GM13977 (cell line): ENCODE measurements around the gene GAL3ST3.
"Not testable (repeated sequence)": the region's sequence is repeated elsewhere in the genome, so short reads cannot be mapped to it uniquely, and the experiment has no call there.

ENCODE experiments used
- DNase-seq: peaks from one replicate; pipeline ENCODE4 v3.0.0; 2012; ENCODE audit warnings: low spot score
- in situ Hi-C: fragments of 300-500 bp; cut with MboI; formaldehyde crosslinking; loops from one replicate; pipeline ENCODE4 v1.12.0; 2022; ENCODE audit warnings: low sequenced_read_pairs, low pct_unique_long_range_greater_than_20kb, mixed read lengths, inconsistent platforms; ENCODE audit not compliant: unreplicated experiment
- TF ChIP-seq, protein P1 (sequence below): IDR thresholded peaks from 2 replicates; pipeline ENCODE4 v1.5.1; 2012; ENCODE audit warnings: mild to moderate bottlenecking, control low read depth; ENCODE audit not compliant: insufficient read depth; ENCODE audit errors: extremely low read depth, missing control alignments

The GAL3ST3 gene

DNA sequence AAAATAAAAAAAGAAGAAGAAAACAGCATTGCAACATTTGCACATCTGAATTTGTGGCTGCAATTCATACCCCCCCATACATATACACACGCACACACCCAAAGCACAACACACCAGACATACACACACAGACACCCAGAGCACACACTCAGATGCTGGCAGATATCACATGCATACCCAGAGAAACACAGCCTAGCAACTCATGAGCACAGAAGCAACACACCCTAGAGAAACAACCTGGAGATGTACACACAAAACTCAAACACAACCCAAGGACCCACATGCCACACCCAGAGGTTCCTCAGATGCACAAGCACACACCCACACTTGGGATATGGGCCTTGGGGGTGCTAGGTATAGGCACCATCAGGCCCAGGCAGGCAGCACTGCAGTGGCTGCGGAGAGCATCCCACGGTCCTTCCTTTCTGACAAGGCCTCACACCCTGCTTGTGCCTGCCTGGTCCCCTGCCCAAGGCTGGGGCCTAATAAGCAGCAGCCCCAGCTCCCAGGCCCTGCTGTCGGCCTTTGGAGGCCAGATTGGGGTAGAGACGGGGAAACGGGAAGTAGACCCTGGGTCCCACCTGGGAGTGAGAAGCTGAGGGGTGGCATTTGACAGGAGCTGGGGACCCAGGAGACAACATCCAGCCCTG lies 34.0 kb downstream of the GAL3ST3 start:
- TF ChIP-seq, protein P1, sequence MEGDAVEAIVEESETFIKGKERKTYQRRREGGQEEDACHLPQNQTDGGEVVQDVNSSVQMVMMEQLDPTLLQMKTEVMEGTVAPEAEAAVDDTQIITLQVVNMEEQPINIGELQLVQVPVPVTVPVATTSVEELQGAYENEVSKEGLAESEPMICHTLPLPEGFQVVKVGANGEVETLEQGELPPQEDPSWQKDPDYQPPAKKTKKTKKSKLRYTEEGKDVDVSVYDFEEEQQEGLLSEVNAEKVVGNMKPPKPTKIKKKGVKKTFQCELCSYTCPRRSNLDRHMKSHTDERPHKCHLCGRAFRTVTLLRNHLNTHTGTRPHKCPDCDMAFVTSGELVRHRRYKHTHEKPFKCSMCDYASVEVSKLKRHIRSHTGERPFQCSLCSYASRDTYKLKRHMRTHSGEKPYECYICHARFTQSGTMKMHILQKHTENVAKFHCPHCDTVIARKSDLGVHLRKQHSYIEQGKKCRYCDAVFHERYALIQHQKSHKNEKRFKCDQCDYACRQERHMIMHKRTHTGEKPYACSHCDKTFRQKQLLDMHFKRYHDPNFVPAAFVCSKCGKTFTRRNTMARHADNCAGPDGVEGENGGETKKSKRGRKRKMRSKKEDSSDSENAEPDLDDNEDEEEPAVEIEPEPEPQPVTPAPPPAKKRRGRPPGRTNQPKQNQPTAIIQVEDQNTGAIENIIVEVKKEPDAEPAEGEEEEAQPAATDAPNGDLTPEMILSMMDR, result no peak
- in situ Hi-C loops, result no loop called here
- DNase-seq, result no peak

DNA sequence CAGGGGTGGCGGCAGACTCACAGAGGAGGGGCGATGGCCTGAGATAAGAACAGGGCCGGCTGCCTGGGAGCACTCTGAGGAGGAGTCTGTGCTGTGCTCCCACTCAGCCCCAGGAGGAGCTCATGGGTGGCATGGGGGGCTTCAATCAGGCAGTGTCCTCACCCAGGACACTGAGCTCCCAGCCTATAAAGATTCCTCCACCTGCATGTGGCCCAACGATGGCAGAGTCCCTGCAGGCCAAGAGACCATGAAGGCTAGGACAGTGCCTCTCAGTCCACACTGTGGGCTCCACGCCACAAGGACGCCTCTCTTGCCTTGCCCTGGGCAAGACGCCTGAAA lies 35.2 kb downstream of the GAL3ST3 start:
- in situ Hi-C loops, result no loop called here
- TF ChIP-seq, protein P1, result no peak
- DNase-seq, result no peak

DNA sequence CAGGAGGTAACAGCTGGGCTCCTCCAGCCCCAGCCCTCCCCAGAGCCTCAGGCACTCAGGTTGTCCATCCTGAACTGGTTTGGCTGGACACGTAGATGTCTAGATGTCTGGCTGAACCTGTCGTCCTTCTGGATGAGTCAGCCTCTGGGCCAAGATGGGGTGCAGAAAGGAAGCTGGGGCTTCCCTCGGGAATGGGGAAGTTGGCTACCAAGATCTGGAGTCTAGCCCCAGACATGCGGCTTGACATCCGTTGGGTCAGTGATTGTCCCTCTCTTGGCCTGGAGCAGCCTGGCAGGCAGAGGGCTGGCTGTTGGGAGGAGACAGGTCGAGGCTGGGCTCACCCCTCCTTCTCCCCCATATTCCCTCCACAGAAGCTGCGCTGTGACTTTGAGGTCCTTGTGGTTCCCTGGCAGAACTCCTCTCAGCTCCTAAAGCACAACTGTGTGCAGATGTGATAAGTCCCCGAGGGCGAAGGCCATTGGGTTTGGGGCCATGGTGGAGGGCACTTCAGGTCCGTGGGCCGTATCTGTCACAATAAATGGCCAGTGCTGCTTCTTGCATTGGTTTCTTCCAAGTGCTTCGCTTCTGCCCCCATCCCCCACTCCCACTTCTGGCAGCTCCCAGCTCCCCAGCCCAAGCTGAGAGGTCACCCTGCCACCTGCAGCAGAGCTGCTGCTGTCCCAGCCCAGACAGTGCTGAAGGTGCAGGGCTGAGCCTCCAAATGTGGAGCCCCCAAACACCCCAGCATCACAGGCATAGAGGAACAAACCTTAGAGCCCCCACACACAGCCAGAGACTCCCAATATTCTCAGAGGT lies 35.8 kb downstream of the GAL3ST3 start:
- in situ Hi-C loops, result no loop called here
- TF ChIP-seq, protein P1, result no peak
- DNase-seq, result no peak

DNA sequence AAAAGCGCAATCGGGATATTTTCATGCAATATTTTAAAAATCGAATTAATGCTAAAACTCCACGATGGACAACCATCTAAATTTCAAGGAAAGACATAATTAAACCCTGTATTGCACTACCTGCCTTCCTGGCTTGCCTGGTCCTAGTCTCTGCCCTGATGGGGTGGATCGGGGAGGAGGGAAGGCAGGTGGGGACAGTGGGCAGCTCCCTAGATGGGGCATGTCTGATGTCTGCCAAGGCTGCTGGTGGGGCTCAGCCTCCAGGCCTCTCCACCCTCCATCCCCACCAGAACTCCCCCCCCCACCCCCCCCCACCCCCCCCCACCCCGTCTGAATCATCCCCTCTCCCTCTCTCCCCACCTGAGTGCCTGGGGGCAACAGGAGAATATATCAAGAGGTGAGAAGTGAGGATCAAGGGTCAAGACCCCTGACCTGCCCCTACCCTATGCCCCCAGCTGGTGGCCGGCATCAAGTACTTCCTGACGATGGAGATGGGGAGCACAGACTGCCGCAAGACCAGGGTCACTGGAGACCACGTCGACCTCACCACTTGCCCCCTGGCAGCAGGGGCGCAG lies 36.5 kb downstream of the GAL3ST3 start:
- TF ChIP-seq, protein P1, result no peak
- in situ Hi-C loops, result no loop called here

DNA sequence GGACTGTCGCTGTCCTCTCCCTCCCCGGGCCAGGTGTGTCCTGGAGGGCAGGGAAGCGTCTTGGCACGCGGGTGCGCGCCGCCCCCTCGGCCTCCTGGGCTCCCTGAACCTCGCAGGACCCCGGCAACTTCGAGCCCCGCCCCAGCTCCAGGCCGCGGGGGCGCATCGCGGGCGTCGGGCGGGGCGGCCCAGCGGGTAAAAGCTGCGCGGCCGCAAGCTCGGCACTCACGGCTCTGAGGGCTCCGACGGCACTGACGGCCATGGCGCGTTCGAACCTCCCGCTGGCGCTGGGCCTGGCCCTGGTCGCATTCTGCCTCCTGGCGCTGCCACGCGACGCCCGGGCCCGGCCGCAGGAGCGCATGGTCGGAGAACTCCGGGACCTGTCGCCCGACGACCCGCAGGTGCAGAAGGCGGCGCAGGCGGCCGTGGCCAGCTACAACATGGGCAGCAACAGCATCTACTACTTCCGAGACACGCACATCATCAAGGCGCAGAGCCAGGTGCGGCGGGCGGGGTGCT lies 37.1 kb downstream of the GAL3ST3 start, which contains the start of gene CST6:
TSS of gene CST6 (plus strand) at position 224 of the 519 bp plus-strand sequence. CDS start at position 261, 37 bp downstream.
- DNase-seq, result no peak
- TF ChIP-seq, protein P1, result no peak
- in situ Hi-C loops, result no loop called here

More for the DNA sequence above, 36.5 kb downstream of the GAL3ST3 start:
- DNase-seq, result no peak

DNA sequence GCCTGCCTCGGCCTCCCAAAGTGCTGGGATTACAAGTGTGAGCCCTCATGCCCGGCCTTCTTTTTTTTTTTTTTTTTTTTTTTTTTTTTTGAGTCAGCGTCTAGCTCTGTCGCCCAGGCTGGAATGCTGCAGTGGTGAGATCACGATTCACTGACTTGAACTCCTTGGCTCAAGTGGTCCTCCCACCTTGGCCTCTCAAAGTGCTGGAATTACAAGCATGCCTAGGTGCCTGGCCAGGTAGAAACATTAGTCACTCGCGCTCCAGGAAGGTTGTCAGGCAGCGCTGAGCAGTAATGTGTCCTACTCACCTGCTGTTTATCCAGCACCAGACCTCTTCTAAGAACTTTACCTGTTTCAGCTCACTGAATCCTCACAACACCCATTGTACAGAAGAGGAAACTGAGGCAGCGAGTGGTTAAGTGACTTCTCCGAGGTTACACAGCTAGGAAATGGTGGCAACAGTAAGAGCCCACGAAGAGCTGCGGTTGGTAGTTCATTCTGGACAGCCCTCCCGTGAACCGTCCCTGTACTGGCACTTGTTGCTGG lies 37.6 kb downstream of the GAL3ST3 start:
- DNase-seq, result no peak
- TF ChIP-seq, protein P1, result no peak
- in situ Hi-C loops, result no loop called here

DNA sequence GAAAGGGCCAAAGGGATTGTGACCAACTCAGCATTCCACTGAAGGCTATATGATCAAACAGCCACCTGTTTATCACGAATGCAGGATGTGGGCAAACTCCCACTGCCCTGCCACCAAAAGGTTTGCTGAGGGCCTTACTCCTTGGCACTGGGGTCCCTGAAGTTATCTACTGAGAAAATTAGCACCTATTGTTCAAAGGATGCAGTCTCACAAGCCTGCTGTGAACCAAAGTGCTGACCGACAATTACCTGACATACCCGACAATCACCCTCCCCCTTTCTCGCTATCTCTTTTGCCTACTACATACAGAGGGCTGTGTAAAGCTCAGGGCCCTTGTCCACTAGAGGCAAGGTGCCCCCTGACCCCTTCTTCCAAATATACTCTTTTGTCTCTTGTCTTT lies 38.9 kb downstream of the GAL3ST3 start:
- DNase-seq, in situ Hi-C loops: not testable (repeated sequence)
